Sigmoid colon (tissue), 7 donors: Measurements from ENCODE around the gene ADCY2. TPM values are rescaled to one million over a fixed set of nuclear protein-coding genes. Genes with fewer than 3 reads are reported as not detected.

Source experiments
- DNase-seq: peaks from one replicate; pipeline ENCODE4 v3.0.0-alpha.2; 2019
- H3K27ac ChIP-seq, 4 donors: fragments of 200-600 bp; sonication (generic); one replicate each; pipeline ENCODE4 v1.5.1; 2016 to 2019; ENCODE audit warnings: mild to moderate bottlenecking in 1 of 4
- H3K27me3 ChIP-seq, 3 donors: fragments of 200-600 bp; sonication (generic); one replicate each; pipeline ENCODE4 v1.5.1; 2019; ENCODE audit warnings: mild to moderate bottlenecking in 1 of 3
- H3K36me3 ChIP-seq, 4 donors: fragments of 200-600 bp; sonication (generic); one replicate each; pipeline ENCODE4 v1.5.1; 2016 to 2019
- H3K4me1 ChIP-seq, 4 donors: fragments of 200-600 bp; sonication (generic); one replicate each; pipeline ENCODE4 v1.5.1; 2017 to 2019
- H3K4me3 ChIP-seq, 4 donors: fragments of 200-600 bp; sonication (generic); one replicate each; pipeline ENCODE4 v1.5.1; 2017 to 2019; ENCODE audit warnings: mild to moderate bottlenecking in 2 of 4, moderate library complexity in 1 of 4
- H3K9me3 ChIP-seq, 4 donors: fragments of 200-600 bp in 3 of 4; sonication (generic) in 3 of 4; one replicate each; pipeline versions ENCODE4 v1.5.1 to v1.6.1; 2013 to 2019
- EP300 ChIP-seq, 4 donors: sonication (generic); formaldehyde crosslinking; IDR thresholded peaks; one replicate each; pipeline ENCODE4 v1.6.1; 2017; ENCODE audit warnings: antibody characterized with exemption in 4 of 4
- POLR2A ChIP-seq, 2 donors: fragments of 450-650 bp; IDR thresholded peaks; one replicate each; pipeline ENCODE4 v1.6.1; 2016; ENCODE audit warnings: antibody characterized with exemption in 2 of 2, mild to moderate bottlenecking in 2 of 2, moderate library complexity in 2 of 2
- POLR2AphosphoS5 ChIP-seq, 4 donors: sonication (generic); formaldehyde crosslinking; IDR thresholded peaks; one replicate each; pipeline ENCODE4 v1.6.1; 2017; ENCODE audit warnings: antibody characterized with exemption in 4 of 4
- WGBS, 2 donors: extraction: QIAGEN DNeasy Blood & Tissue Kit; methylation state at CpG; one replicate each; pipeline ENCODE4 v1.1.7; 2013; 5-methylcytosine and 5-hydroxymethylcytosine counted together
- intact Hi-C: fragments of 100-400 bp; cut with DNase I; formaldehyde crosslinking; loops from one replicate; pipeline ENCODE4 v1.15.1; 2023
- polyA plus RNA-seq, 3 donors: library from polyadenylated mRNA; stranded (reverse); fragments of 200-250 nt; gene quantifications; one replicate each; pipeline ENCODE4 v1.2.3, GENCODE V29; 2013
- total RNA-seq, 4 donors: library from RNA; depleted of rRNA; stranded (reverse); fragments of >200 nt; gene quantifications; one replicate each; pipeline ENCODE4 v1.1.0, GENCODE V29; 2016
- TF ChIP-seq, protein P1 (sequence below), 4 experiments: fragments of 450-650 bp in 3 of 4; fragments of 200-600 bp in 1 of 4; IDR thresholded peaks; one replicate each; pipeline ENCODE4 v1.5.1; 2016 to 2019; ENCODE audit warnings: antibody characterized with exemption in 4 of 4, mild to moderate bottlenecking in 3 of 4, moderate library complexity in 2 of 4
- donor health status: healthy with polysubstance abuse.
- donor health status: Bipolar disorder and iron deficiency.
- donor health status: healthy.

Gene ADCY2
- total and polyA plus RNA-seq, 7 donors: 0.69 to 9.5 (median 4.4) TPM

DNA sequence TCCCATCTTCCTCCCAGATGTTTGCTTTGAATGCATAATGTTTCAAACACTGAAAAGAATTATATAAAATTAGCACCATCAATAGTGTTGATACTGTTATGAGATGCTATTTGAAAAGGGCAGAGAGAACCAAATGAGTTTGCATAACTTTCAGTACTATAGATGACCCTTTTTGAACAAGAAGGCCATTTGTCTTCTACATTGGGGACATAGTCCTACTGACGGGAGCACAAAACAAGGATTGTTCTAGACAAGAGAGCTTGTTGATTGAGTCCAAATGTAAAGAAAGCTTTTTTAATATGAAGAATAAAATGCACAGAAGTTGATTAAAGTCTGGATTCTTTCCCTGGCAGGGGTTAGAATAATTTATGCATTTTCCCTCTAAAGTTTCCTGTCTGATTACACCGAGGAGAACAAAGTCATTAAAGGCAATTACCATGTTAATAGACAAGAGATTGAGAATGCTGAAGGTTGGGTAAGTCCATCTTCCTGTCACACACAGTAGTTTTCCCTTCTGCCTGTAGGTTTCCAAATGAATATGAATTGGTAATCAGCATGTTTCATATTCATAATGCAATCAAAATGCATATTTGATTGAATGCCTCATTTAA is 32.8 kb upstream of the ADCY2 start:
- WGBS, 2 donors: 28 to 59% methylated on average over 2 of the region's 2 CpGs
- Histone ChIP-seq H3K4me1 (no peaks in the 10 kb centered on the region), H3K27ac (no peak overlapping the region), H3K36me3 (no peaks in the 10 kb centered on the region), H3K27me3 (no peaks in the 10 kb centered on the region), H3K9me3 (no peaks in the 10 kb centered on the region), H3K4me3 (no peak overlapping the region)
- intact Hi-C loops: no loop called here
- TF ChIP-seq POLR2A (IDR thresholded peaks at IDR 0.05) (no peak), POLR2AphosphoS5 (IDR thresholded peaks at IDR 0.05) (no peak), EP300 (IDR thresholded peaks at IDR 0.05) (no peak)
- TF ChIP-seq, protein P1, sequence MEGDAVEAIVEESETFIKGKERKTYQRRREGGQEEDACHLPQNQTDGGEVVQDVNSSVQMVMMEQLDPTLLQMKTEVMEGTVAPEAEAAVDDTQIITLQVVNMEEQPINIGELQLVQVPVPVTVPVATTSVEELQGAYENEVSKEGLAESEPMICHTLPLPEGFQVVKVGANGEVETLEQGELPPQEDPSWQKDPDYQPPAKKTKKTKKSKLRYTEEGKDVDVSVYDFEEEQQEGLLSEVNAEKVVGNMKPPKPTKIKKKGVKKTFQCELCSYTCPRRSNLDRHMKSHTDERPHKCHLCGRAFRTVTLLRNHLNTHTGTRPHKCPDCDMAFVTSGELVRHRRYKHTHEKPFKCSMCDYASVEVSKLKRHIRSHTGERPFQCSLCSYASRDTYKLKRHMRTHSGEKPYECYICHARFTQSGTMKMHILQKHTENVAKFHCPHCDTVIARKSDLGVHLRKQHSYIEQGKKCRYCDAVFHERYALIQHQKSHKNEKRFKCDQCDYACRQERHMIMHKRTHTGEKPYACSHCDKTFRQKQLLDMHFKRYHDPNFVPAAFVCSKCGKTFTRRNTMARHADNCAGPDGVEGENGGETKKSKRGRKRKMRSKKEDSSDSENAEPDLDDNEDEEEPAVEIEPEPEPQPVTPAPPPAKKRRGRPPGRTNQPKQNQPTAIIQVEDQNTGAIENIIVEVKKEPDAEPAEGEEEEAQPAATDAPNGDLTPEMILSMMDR (IDR thresholded peaks at IDR 0.05): no peak
- DNase-seq: no peak

DNA sequence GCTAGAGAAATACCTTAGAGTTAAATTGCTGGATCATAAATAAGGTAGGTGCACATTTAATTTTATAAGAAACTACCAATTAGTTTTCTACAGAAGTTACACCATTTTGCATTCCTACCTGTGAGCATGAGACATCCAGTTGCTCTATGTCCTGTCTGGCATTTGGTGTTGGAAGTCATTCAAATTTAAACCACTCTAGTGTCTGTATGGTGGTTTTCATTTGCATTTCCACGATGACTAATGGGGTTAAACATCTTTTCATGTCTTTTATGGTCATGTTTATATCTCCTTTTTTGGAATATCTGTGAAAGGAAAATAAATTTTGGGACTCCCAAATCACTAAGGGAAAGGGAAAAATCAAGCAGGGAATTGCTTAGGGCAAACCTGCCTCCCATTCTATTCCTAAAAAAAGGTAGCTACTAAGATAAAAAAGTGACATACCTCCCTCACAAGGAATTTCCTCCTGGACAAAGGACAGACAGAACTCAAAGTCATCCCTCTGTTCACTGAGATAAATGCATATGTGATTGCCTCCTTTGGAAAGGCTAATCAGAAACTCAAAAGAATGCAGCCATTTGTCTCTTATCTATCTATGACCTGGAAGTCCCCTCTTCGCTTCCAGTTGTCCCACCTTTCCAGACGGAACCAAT is 31.6 kb upstream of the ADCY2 start:
- intact Hi-C loops: no loop called here
- 47 to 68% methylated on average over 3 of the region's 3 CpGs for WGBS, 2 donors

DNA sequence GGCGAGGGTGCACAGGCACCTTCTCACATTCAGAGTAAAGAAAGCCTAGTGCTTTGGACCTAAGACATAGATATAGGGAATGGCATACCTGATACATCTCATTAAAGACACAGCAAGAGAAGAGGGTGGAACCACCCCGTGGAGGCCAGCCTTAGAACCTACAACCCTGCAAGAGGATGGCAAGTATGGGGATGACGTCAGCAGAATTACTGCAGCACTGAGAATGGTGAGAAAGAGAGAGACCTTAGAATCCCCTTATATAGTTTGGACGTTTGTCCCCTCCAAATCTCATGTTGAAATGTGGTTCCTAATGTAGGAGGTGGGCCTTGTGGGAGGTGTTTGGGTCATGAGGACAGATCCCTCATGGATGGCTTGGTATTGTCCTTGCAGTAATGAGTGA is 28.2 kb upstream of the ADCY2 start:
- intact Hi-C loops: no loop called here
- Histone ChIP-seq H3K4me3 (no peak overlapping the region), H3K9me3 (no peaks in the 10 kb centered on the region), H3K36me3 (no peaks in the 10 kb centered on the region), H3K27me3 (no peaks in the 10 kb centered on the region), H3K4me1 (no peaks in the 10 kb centered on the region), H3K27ac (no peak overlapping the region)
- no peak for DNase-seq
- 47 to 71% methylated on average over 4 of the region's 4 CpGs for WGBS, 2 donors
- TF ChIP-seq POLR2A (IDR thresholded peaks at IDR 0.05) (no peak), EP300 (IDR thresholded peaks at IDR 0.05) (no peak), POLR2AphosphoS5 (IDR thresholded peaks at IDR 0.05) (no peak)
- TF ChIP-seq, protein P1 (IDR thresholded peaks at IDR 0.05): no peak

More for the DNA sequence above, 31.6 kb upstream of the ADCY2 start:
- no peak overlapping the region for H3K27ac ChIP-seq
- no peaks in the 10 kb centered on the region for H3K36me3 ChIP-seq
- TF ChIP-seq POLR2A (IDR thresholded peaks at IDR 0.05) (no peak), EP300 (IDR thresholded peaks at IDR 0.05) (no peak), POLR2AphosphoS5 (IDR thresholded peaks at IDR 0.05) (no peak)
- TF ChIP-seq, protein P1 (IDR thresholded peaks at IDR 0.05): no peak
- H3K4me1 ChIP-seq: no peaks in the 10 kb centered on the region
- no peak overlapping the region for H3K4me3 ChIP-seq
- DNase-seq: no peak
- H3K9me3 ChIP-seq: no peaks in the 10 kb centered on the region
- H3K27me3 ChIP-seq: no peaks in the 10 kb centered on the region

DNA sequence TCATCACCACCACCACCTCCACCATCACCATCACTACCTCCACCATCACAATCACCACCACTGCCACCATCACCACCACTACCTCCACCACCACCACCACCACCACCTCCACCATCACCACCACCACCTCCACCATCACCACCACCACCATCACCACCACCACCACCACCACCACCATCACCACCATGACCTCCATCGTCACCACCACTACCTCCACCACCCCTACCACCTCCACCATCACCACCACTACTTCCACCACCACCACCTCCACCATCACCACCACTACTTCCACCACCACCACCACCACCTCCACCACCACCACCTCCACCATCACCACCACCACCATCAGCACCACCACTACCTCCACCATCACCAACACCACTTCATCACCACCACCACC is 23.5 kb upstream of the ADCY2 start:
- no peaks in the 10 kb centered on the region for H3K4me1 ChIP-seq
- DNase-seq: no peak
- H3K27me3 ChIP-seq: no peaks in the 10 kb centered on the region
- H3K36me3 ChIP-seq: no peaks in the 10 kb centered on the region
- TF ChIP-seq EP300 (IDR thresholded peaks at IDR 0.05) (no peak), POLR2A (IDR thresholded peaks at IDR 0.05) (no peak), POLR2AphosphoS5 (IDR thresholded peaks at IDR 0.05) (no peak)
- TF ChIP-seq, protein P1 (IDR thresholded peaks at IDR 0.05): no peak
- H3K4me3 ChIP-seq: no peak overlapping the region
- 80 to 94% methylated on average over 1 of the region's 1 CpG for WGBS, 2 donors
- intact Hi-C loops: no loop called here
- no peak overlapping the region for H3K27ac ChIP-seq
- no peaks in the 10 kb centered on the region for H3K9me3 ChIP-seq
